HepG2 (cell line): ENCODE results near the gene CIT. TPM values are rescaled to one million over a fixed set of nuclear protein-coding genes. Genes with fewer than 3 reads are reported as not detected.

Experiments
- ATAC-seq: fragments of 200-7000 bp; cut with Tn5 transposase; 3 replicates; pipeline ENCODE4 v1.9.1; 2020; ENCODE audit warnings: mild to moderate bottlenecking, moderate library complexity
- BruUV-seq: library from RNA; stranded (reverse); fragments of 400-500 nt; replicated peaks from 2 replicates; lab custom pipeline; 2021; lab: Mats Ljungman, UMichigan
- CTCF ChIA-PET: fragments of 300-600 bp; formaldehyde crosslinking; extraction: SDS; loops from one replicate; lab custom pipeline; 2021; ENCODE audit warnings: low total read pairs, inconsistent platforms, low intra/inter-chr PET ratio; lab: Yijun Ruan, JAX
- POLR2A ChIA-PET: fragments of 350-600 bp; sonication (Branson Sonifier 250); formaldehyde crosslinking; loops from one replicate; lab custom pipeline; 2020; ENCODE audit warnings: antibody characterized with exemption, inconsistent platforms; lab: Yijun Ruan, JAX
- DNase-seq: peaks from one replicate; pipeline ENCODE4 v3.0.0-alpha.2; 2015; ENCODE audit warnings: low spot score
- FAIRE-seq: peaks from 3 replicates; lab custom pipeline; 2011; peaks lifted over from hg19 to GRCh38; lab: Jason Lieb, UNC
- H2AFZ ChIP-seq: one replicate; pipeline ENCODE4 v1.6.1; 2011; ENCODE audit warnings: low read length, inconsistent platforms
- H3K27ac ChIP-seq: fragments of 300-600 bp; 3 replicates; pipeline ENCODE4 v1.8.0; 2011; ENCODE audit warnings: mixed run types, mild to moderate bottlenecking, mixed read lengths, low read length, inconsistent platforms; ENCODE audit not compliant: insufficient read depth; ENCODE audit errors: extremely low read length
- H3K27me3 ChIP-seq, 2 experiments: fragments of 200-600 bp in 1 of 2; 2 replicates in 1 of 2; 3 replicates in 1 of 2; pipeline versions ENCODE4 v1.6.0 to v1.8.0; 2011; ENCODE audit warnings: low read length in 2 of 2, mild to moderate bottlenecking in 2 of 2, moderate library complexity in 2 of 2, inconsistent platforms in 1 of 2; ENCODE audit not compliant: insufficient read depth in 2 of 2, control insufficient read depth in 1 of 2
- H3K36me3 ChIP-seq, 2 experiments: fragments of 200-600 bp in 1 of 2; replicated peaks in 1 of 2; 2 replicates in 1 of 2; 3 replicates in 1 of 2; pipeline versions ENCODE4 v1.5.1 to v1.8.0; 2011; ENCODE audit warnings: low read length in 2 of 2, inconsistent platforms in 1 of 2; ENCODE audit not compliant: insufficient read depth in 2 of 2, control insufficient read depth in 1 of 2
- H3K4me1 ChIP-seq: 2 replicates; pipeline ENCODE4 v1.5.1; 2012; ENCODE audit warnings: low read length, inconsistent platforms; ENCODE audit not compliant: insufficient read depth
- H3K4me2 ChIP-seq: 2 replicates; pipeline ENCODE4 v1.6.0; 2011; ENCODE audit warnings: low read depth, low read length, inconsistent platforms
- H3K4me3 ChIP-seq, 3 experiments: fragments of 200-600 bp in 1 of 3; sonication (generic), shearing (Covaris generic) in 1 of 3; replicated peaks in 1 of 3; 2 replicates each; pipeline ENCODE4 v1.5.1; 2011 to 2016; ENCODE audit warnings: low read length in 3 of 3, inconsistent platforms in 2 of 3, low read depth in 2 of 3, mild to moderate bottlenecking in 2 of 3, control low read depth in 1 of 3, mixed read lengths in 1 of 3; ENCODE audit not compliant: insufficient read depth in 1 of 3
- H3K79me2 ChIP-seq: one replicate; pipeline ENCODE4 v1.6.1; 2011; ENCODE audit warnings: low read length, inconsistent platforms; ENCODE audit not compliant: insufficient read depth
- H3K9ac ChIP-seq: 2 replicates; pipeline ENCODE4 v1.6.0; 2011; ENCODE audit warnings: mild to moderate bottlenecking, low read depth, low read length, inconsistent platforms; ENCODE audit not compliant: insufficient read depth
- H3K9me3 ChIP-seq: 2 replicates; pipeline ENCODE4 v1.5.1; 2012; ENCODE audit warnings: mild to moderate bottlenecking, low read length
- H4K20me1 ChIP-seq: 2 replicates; pipeline ENCODE4 v1.6.0; 2011; ENCODE audit warnings: inconsistent platforms, mild to moderate bottlenecking, low read length, moderate library complexity; ENCODE audit not compliant: insufficient read depth
- ARHGAP35 ChIP-seq: sonication (generic); formaldehyde crosslinking; IDR thresholded peaks from 2 replicates; pipeline ENCODE4 v1.9.0; 2022; ENCODE audit warnings: mild to moderate bottlenecking, inconsistent platforms, moderate library complexity, missing genetic modification reagents, borderline replicate concordance
- ARID3A ChIP-seq: IDR thresholded peaks from 2 replicates; pipeline ENCODE4 v1.6.1; 2012; ENCODE audit warnings: low read depth, low read length, improper control_type of control experiment
- ATF6 ChIP-seq: sonication (generic); formaldehyde crosslinking; conservative IDR thresholded peaks from 2 replicates; pipeline ENCODE4 v1.4.0; 2020; ENCODE audit warnings: missing genetic modification reagents
- CTCF ChIP-seq: sonication (generic); formaldehyde crosslinking; IDR thresholded peaks from 2 replicates; pipeline ENCODE4 v1.5.0; 2020; ENCODE audit warnings: mild to moderate bottlenecking, missing genetic modification reagents, moderate library complexity
- DR1 ChIP-seq: sonication (generic); formaldehyde crosslinking; IDR thresholded peaks from 2 replicates; pipeline ENCODE4 v1.8.0; 2021; ENCODE audit warnings: mild to moderate bottlenecking, missing genetic modification reagents, inconsistent platforms
- MXD3 ChIP-seq: IDR thresholded peaks from 2 replicates; pipeline ENCODE4 v1.6.1; 2016; ENCODE audit warnings: mild to moderate bottlenecking, missing biosample characterization, missing genetic modification reagents
- PHF5A ChIP-seq: IDR thresholded peaks from one replicate; pipeline ENCODE4 v1.6.1; 2018; ENCODE audit warnings: low read depth, missing genetic modification reagents; ENCODE audit not compliant: unreplicated experiment
- REPIN1 ChIP-seq: sonication (generic); formaldehyde crosslinking; IDR thresholded peaks from 2 replicates; pipeline ENCODE4 v1.8.0; 2022; ENCODE audit warnings: missing genetic modification reagents, low read depth, mild to moderate bottlenecking, borderline replicate concordance
- ZBTB7A ChIP-seq: sonication (generic); formaldehyde crosslinking; IDR thresholded peaks from 2 replicates; pipeline ENCODE4 v1.8.0; 2022; ENCODE audit warnings: mild to moderate bottlenecking, missing genetic modification reagents
- ZMYM3 ChIP-seq: sonication (generic); formaldehyde crosslinking; IDR thresholded peaks from 2 replicates; pipeline ENCODE4 v1.5.1; 2020; ENCODE audit warnings: mild to moderate bottlenecking, missing genetic modification reagents
- ZNF460 ChIP-seq: sonication (generic); formaldehyde crosslinking; IDR thresholded peaks from 2 replicates; pipeline ENCODE4 v1.5.1; 2020; ENCODE audit warnings: missing genetic modification reagents, mild to moderate bottlenecking, borderline replicate concordance
- ZNF652 ChIP-seq: IDR thresholded peaks from 2 replicates; pipeline ENCODE4 v1.6.1; 2016; ENCODE audit warnings: low read depth, borderline replicate concordance
- WGBS: methylation state at CpG from one replicate; pipeline ENCODE4 v1.1.6; 2017; ENCODE audit warnings: low lambda C conversion rate; 5-methylcytosine and 5-hydroxymethylcytosine counted together
- in situ Hi-C: cut with HindIII; loops from 2 replicates; pipeline ENCODE4 v1.10.0; 2017; ENCODE audit warnings: low pct_unique_long_range_greater_than_20kb; ENCODE audit not compliant: extremely low pct_ligation_motif_present
- intact Hi-C: fragments of 100-400 bp; cut with micrococcal nuclease; formaldehyde crosslinking; loops from one replicate; pipeline ENCODE4 v1.10.0; 2022; ENCODE audit not compliant: unreplicated experiment
- polyA plus RNA-seq, 8 experiments: library from polyadenylated mRNA; depleted of rRNA in 3 of 8; stranded (reverse) in 7 of 8; unstranded in 1 of 8; fragments of >200 nt; fragmentation: Illumina TruSeq in 4 of 8; extraction: Trizol in 4 of 8; gene quantifications; 2 replicates each; pipeline versions ENCODE4 v1.2.1 to v1.2.3, GENCODE V29; 2011 to 2016; ENCODE audit warnings: low read depth in 4 of 8, missing spikeins in 1 of 8, mixed read lengths in 1 of 8; ENCODE audit not compliant: insufficient read depth in 1 of 8
- total RNA-seq, 5 experiments: library from RNA; depleted of rRNA; stranded (reverse); fragments of >200 nt; fragmentation: Illumina TruSeq; extraction: Trizol; gene quantifications; 2 replicates each; pipeline ENCODE4 v1.2.3, GENCODE V29; 2016; ENCODE audit warnings: low read depth in 1 of 5

Gene CIT
- total and polyA plus RNA-seq, 2 of the 13 experiments (the other 11 are each of a cell fraction or from before 2014, with no cell fraction given): 7.7 to 11.7 TPM

- TF ChIP-seq ATF6 (no peak), ZMYM3 (CRISPR knock-in tag) (no peak), ZBTB7A (CRISPR knock-in tag) (no peak), ZNF460 (no peak)
Measured at GRCh38 chr12:119660076-119660475, 217.0 kb downstream of the CIT start (continued).

- in situ Hi-C loops: no loop called here
- intact Hi-C loops: no loop called here
- ATAC-seq (no peak), FAIRE-seq (peak; percentile 23), DNase-seq (peak; percentile 46)
- BruUV-seq: no TSS peak
- Histone ChIP-seq H4K20me1 (no peaks in the 10 kb centered on the region), H3K36me3 (no peaks in the 10 kb centered on the region), H3K9ac (no peak overlapping the region), H3K4me2 (no peak overlapping the region), H3K9me3 (no peaks in the 10 kb centered on the region), H2AFZ (no peak overlapping the region), H3K4me1 (peaks cover 1% of the 10 kb centered on the region; the same call in 1 of the 2 replicates), H3K27me3 (no peaks in the 10 kb centered on the region), H3K79me2 (no peaks in the 10 kb centered on the region), H3K4me3 (no peak overlapping the region), H3K27ac (no peak overlapping the region)
- ChIA-PET POLR2A (no interaction called here), CTCF (interaction anchor here (1.4 to 2.8 kb wide), 2 partner anchors 9 to 121 kb away, joined by 3 to 10 read pairs; partner anchors contain the start of gene PRKAB1)
- 11% methylated on average over 6 of the region's 6 CpGs for WGBS
- no peak for TF ChIP-seq REPIN1 (CRISPR knock-in tag)
- no peak for TF ChIP-seq DR1
- TF ChIP-seq ARHGAP35 (CRISPR knock-in tag): no peak
- TF ChIP-seq ARID3A: peak; percentile 80
- peak; percentile 74 for TF ChIP-seq ZNF652 (CRISPR knock-in tag)
- no peak for TF ChIP-seq PHF5A (CRISPR knock-in tag)
- TF ChIP-seq MXD3 (CRISPR knock-in tag): no peak
- peak; percentile 59 for TF ChIP-seq CTCF (CRISPR knock-in tag)
- TF ChIP-seq, all 625 proteins: peak for 3
Measured at GRCh38 chr12:119659289-119659897, 217.7 kb downstream of the CIT start.
